KOPT-K1 (cell line): ENCODE measurements around the gene OPCML.

Experiments
- H3K27ac ChIP-seq: fragments of 200-600 bp; sonication (generic); 2 replicates; pipeline ENCODE4 v1.5.1; 2016; ENCODE audit warnings: antibody characterized with exemption, mild to moderate bottlenecking, low read depth, low read length; ENCODE audit not compliant: poor library complexity, severe bottlenecking
- H3K36me3 ChIP-seq: fragments of 200-600 bp; sonication (generic); 2 replicates; pipeline ENCODE4 v1.5.1; 2017; ENCODE audit warnings: antibody characterized with exemption, mild to moderate bottlenecking, low read length, moderate library complexity; ENCODE audit not compliant: insufficient read depth
- H3K9me3 ChIP-seq: fragments of 200-600 bp; sonication (generic); 2 replicates; pipeline ENCODE4 v1.5.1; 2017; ENCODE audit warnings: antibody characterized with exemption, low read length, mild to moderate bottlenecking; ENCODE audit not compliant: insufficient read depth, poor library complexity, severe bottlenecking

Gene OPCML

GRCh38 chr11:132692891-132693290, 839.4 kb downstream of the OPCML start:
- no peak overlapping the region for H3K27ac ChIP-seq
- no peaks in the 10 kb centered on the region for H3K9me3 ChIP-seq

GRCh38 chr11:132691848-132692550, 840.3 kb downstream of the OPCML start:
- Histone ChIP-seq H3K36me3 (no peaks in the 10 kb centered on the region), H3K9me3 (no peaks in the 10 kb centered on the region), H3K27ac (no peak overlapping the region)

More at GRCh38 chr11:132692891-132693290, 839.4 kb downstream of the OPCML start:
- H3K36me3 ChIP-seq: no peaks in the 10 kb centered on the region

GRCh38 chr11:132686886-132687285, 845.4 kb downstream of the OPCML start:
- Histone ChIP-seq H3K27ac (no peak overlapping the region), H3K36me3 (no peaks in the 10 kb centered on the region)

GRCh38 chr11:132685174-132685611, 847.1 kb downstream of the OPCML start:
- H3K36me3 ChIP-seq: no peaks in the 10 kb centered on the region
- no peaks in the 10 kb centered on the region for H3K9me3 ChIP-seq
- no peak overlapping the region for H3K27ac ChIP-seq

More at GRCh38 chr11:132686886-132687285, 845.4 kb downstream of the OPCML start:
- no peaks in the 10 kb centered on the region for H3K9me3 ChIP-seq

GRCh38 chr11:132683602-132684001, 848.7 kb downstream of the OPCML start:
- no peaks in the 10 kb centered on the region for H3K36me3 ChIP-seq
- no peak overlapping the region for H3K27ac ChIP-seq
- H3K9me3 ChIP-seq: no peaks in the 10 kb centered on the region

- H3K27ac ChIP-seq: no peak overlapping the region
- peaks cover 6% of the 10 kb centered on the region for H3K9me3 ChIP-seq
- no peaks in the 10 kb centered on the region for H3K36me3 ChIP-seq
These were observed 850.3 kb downstream of the OPCML start for GRCh38 chr11:132681971-132682370.

GRCh38 chr11:132680584-132680983, 851.7 kb downstream of the OPCML start:
- Histone ChIP-seq H3K36me3 (no peaks in the 10 kb centered on the region), H3K9me3 (peaks cover 6% of the 10 kb centered on the region), H3K27ac (no peak overlapping the region)

GRCh38 chr11:132674151-132674550, 858.1 kb downstream of the OPCML start:
- Histone ChIP-seq H3K36me3 (no peaks in the 10 kb centered on the region), H3K27ac (no peak overlapping the region), H3K9me3 (peaks cover 6% of the 10 kb centered on the region)

GRCh38 chr11:132671851-132672370, 860.4 kb downstream of the OPCML start:
- H3K9me3 ChIP-seq: no peaks in the 10 kb centered on the region
- no peaks in the 10 kb centered on the region for H3K36me3 ChIP-seq
- no peak overlapping the region for H3K27ac ChIP-seq

GRCh38 chr11:132670921-132671675, 861.2 kb downstream of the OPCML start:
- Histone ChIP-seq H3K27ac (no peak overlapping the region), H3K9me3 (no peaks in the 10 kb centered on the region), H3K36me3 (no peaks in the 10 kb centered on the region)

GRCh38 chr11:132669949-132670348, 862.4 kb downstream of the OPCML start:
- no peak overlapping the region for H3K27ac ChIP-seq
- no peaks in the 10 kb centered on the region for H3K9me3 ChIP-seq
- no peaks in the 10 kb centered on the region for H3K36me3 ChIP-seq

- Histone ChIP-seq H3K9me3 (no peaks in the 10 kb centered on the region), H3K36me3 (no peaks in the 10 kb centered on the region), H3K27ac (no peak overlapping the region)
These were observed 867.1 kb downstream of the OPCML start for GRCh38 chr11:132665205-132665604.

- no peaks in the 10 kb centered on the region for H3K9me3 ChIP-seq
- no peak overlapping the region for H3K27ac ChIP-seq
- H3K36me3 ChIP-seq: no peaks in the 10 kb centered on the region
These were observed 873.6 kb downstream of the OPCML start for GRCh38 chr11:132658696-132659095.

- H3K9me3 ChIP-seq: no peaks in the 10 kb centered on the region
- no peaks in the 10 kb centered on the region for H3K36me3 ChIP-seq
- no peak overlapping the region for H3K27ac ChIP-seq
These were observed 874.3 kb downstream of the OPCML start for GRCh38 chr11:132658004-132658403.

- H3K27ac ChIP-seq: no peak overlapping the region
- H3K36me3 ChIP-seq: no peaks in the 10 kb centered on the region
- H3K9me3 ChIP-seq: no peaks in the 10 kb centered on the region
These were observed 877.0 kb downstream of the OPCML start for GRCh38 chr11:132655187-132655855.
